IPS-NIHi7 (cell line): ENCODE measurements around the gene RIMBP2.
"Not testable (repeated sequence)": the region's sequence is repeated elsewhere in the genome, so short reads cannot be mapped to it uniquely, and the experiment has no call there.

Source experiments
- DNase-seq: peaks from one replicate; pipeline ENCODE4 v3.0.0; 2012; ENCODE audit warnings: mixed read lengths; ENCODE audit errors: extremely low spot score

The RIMBP2 gene

GRCh38 chr12:130706885-130707570 lies 9.1 kb downstream of the RIMBP2 start:
- DNase-seq: no peak

- no peak for DNase-seq
Measured at GRCh38 chr12:130706311-130706710, 9.8 kb downstream of the RIMBP2 start.

GRCh38 chr12:130705178-130705822 lies 10.8 kb downstream of the RIMBP2 start:
- no peak for DNase-seq

GRCh38 chr12:130704606-130705005 lies 11.5 kb downstream of the RIMBP2 start:
- DNase-seq: no peak

- DNase-seq: no peak
Measured at GRCh38 chr12:130703733-130704375, 12.2 kb downstream of the RIMBP2 start.

GRCh38 chr12:130702966-130703732 lies 12.9 kb downstream of the RIMBP2 start:
- no peak for DNase-seq

GRCh38 chr12:130701402-130701744 lies 14.7 kb downstream of the RIMBP2 start:
- no peak for DNase-seq

- no peak for DNase-seq
Measured at GRCh38 chr12:130700492-130701401, 15.4 kb downstream of the RIMBP2 start.

- DNase-seq: no peak
Measured at GRCh38 chr12:130698106-130698505, 18.0 kb downstream of the RIMBP2 start.

- DNase-seq: no peak
Measured at GRCh38 chr12:130696379-130697100, 19.6 kb downstream of the RIMBP2 start.

- DNase-seq: no peak
Measured at GRCh38 chr12:130695061-130695460, 21.0 kb downstream of the RIMBP2 start.

GRCh38 chr12:130689408-130690405 lies 26.4 kb downstream of the RIMBP2 start:
- DNase-seq: no peak

- DNase-seq: not testable (repeated sequence)
Measured at GRCh38 chr12:130688999-130689398, 27.1 kb downstream of the RIMBP2 start.

GRCh38 chr12:130687796-130688778 lies 28.0 kb downstream of the RIMBP2 start:
- no peak for DNase-seq

GRCh38 chr12:130687190-130687589 lies 28.9 kb downstream of the RIMBP2 start:
- DNase-seq: no peak

GRCh38 chr12:130686511-130686991 lies 29.5 kb downstream of the RIMBP2 start:
- no peak for DNase-seq

- DNase-seq: no peak
Measured at GRCh38 chr12:130685850-130686249, 30.2 kb downstream of the RIMBP2 start.

GRCh38 chr12:130685250-130685787 lies 30.8 kb downstream of the RIMBP2 start:
- no peak for DNase-seq
